Nasal cavity respiratory epithelium epithelial cell of viscerocranial mucosa (primary cell): ENCODE data around the gene FADS6. TPM values are rescaled to one million over a fixed set of nuclear protein-coding genes. Genes with fewer than 3 reads are reported as not detected.

Experiments used
- total RNA-seq: library from RNA; depleted of rRNA; stranded (reverse); fragments of >200 nt; gene quantifications from 2 replicates; pipeline ENCODE4 v1.2.3, GENCODE V29; 2014

Gene FADS6, protein sequence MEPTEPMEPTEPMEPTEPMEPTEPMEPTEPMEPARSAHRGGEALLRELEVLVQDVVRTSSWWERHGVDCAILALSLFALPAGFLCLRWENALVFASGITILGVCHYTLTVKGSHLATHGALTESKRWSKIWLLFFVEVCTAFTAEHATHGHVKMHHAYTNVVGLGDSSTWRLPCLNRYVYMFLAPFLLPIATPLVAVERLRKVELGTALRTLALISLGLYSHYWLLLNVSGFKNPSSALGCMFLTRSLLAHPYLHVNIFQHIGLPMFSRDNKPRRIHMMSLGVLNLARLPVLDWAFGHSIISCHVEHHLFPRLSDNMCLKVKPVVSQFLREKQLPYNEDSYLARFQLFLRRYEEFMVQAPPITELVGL
- 0.21 and 0.34 TPM in 2 replicates for total RNA-seq

DNA sequence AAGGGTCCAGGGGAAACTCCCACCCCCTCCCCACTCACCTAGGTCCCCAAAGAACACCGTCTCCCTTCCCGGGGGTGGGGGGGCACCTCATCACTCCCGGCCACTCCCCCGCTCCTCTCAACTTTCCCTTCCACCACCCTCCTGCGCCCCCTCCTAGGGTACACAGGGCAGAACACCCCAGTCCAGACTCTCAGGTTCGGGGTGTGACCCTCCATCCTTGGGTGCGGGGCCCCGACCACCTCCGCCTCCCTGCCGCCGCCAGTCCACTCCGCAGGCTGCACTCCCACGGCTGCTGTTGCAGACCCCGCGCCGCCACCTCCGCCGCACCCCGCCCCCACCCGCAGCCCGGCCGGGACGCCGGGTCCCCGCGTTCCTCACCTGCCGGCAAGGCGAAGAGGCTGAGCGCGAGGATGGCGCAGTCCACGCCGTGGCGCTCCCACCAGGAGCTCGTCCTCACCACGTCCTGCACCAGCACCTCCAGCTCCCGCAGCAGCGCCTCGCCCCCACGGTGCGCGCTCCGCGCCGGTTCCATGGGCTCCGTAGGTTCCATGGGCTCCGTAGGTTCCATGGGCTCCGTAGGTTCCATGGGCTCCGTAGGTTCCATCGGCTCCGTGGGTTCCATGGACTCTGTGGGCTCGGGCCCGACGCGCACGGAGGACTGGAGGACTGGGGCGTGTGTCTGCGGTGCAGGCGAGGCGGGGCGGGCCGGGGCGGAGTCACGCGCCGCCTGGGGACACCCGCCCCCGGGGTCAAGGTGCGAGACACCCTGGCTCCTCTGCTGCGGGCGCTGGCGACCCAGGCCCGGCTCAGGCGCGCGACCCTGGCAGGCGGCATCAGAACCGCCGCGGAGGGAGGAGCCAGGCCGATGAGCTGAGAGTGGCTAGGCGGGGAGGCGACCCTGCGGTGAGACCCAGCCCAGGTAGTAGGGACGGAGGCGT lies at the start of gene FADS6:
TSS of gene FADS6 (minus strand) at position 660 of the 938 bp plus-strand sequence. CDS start at position 622, 38 bp downstream.

DNA sequence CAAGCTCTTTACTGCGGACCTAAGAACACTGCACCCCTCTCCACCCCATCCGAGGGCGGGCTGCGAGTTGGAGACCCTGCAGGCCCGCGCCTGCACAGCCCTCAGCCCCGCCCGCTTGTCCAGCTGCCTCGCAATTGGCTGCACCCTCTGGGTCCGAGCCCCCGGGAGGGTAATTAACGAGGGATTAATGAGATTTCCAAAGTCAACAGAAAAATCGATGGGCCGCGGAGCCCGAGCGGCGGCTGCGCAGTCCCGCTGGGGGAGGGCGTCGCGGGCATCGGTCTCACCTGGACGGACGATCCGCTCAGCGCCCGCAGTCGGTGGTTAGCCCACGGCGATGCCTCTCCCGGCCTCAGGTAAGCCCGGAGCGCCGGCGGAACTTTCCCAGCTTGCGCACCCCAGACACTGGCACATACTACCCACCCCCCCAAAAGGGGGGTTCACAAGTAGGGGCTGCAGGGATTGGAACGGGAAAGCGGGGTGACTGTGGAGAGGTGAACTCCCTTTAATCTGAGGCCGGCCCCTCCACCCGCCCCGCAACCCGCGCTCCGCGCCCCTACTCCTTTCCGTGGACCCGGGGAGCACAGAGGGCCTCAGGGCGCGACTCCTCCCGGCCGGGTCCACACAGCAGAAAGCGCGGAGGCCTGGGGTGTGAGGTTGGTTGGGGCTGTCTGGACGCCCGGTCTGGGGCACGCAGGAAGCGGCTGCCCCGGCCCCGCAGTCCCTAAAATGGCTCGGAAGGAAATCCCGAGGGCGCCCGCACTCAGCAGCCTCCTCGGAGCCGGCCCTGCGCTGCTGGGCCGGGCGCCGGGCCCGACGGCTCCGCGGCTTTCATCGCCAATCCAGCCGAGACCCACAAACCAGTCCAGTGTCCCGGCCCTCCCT lies 42.4 kb upstream of the FADS6 start, which contains the start of gene OTOP3:
TSS of gene OTOP3 (plus strand) at position 314 of the 885 bp plus-strand sequence. CDS start at position 338, 24 bp downstream.

DNA sequence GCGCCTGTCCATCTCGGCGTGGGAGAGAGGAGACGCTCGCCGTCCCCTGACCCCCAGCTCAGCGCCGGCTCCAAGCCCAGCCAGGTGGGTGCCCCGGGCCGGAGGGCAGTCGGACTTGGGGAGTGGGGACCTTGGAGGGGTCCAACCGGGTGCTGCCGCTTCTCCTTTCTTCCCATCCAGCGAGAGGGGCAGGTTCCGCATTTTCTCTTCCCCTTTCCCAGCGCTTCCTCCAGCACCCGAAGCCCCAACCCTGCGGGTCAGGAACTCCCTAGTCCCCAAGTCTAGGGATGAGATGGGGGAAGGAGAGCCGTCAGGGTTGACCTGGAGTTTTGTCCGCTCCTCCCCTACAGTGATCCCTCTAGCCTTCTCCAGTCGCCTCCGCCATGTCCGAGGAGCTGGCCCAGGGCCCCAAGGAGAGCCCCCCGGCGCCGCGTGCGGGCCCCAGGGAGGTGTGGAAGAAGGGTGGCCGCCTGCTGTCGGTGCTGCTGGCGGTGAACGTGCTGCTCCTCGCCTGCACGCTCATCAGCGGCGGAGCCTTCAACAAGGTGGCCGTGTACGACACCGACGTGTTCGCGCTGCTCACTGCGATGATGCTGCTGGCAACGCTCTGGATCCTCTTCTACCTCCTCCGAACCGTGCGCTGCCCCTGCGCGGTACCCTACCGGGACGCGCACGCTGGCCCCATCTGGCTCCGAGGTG lies 31.0 kb upstream of the FADS6 start, which contains the start of gene OTOP2:
TSS of gene OTOP2 (plus strand) at position 24 of the 699 bp plus-strand sequence. CDS start at position 384, 360 bp downstream.

DNA sequence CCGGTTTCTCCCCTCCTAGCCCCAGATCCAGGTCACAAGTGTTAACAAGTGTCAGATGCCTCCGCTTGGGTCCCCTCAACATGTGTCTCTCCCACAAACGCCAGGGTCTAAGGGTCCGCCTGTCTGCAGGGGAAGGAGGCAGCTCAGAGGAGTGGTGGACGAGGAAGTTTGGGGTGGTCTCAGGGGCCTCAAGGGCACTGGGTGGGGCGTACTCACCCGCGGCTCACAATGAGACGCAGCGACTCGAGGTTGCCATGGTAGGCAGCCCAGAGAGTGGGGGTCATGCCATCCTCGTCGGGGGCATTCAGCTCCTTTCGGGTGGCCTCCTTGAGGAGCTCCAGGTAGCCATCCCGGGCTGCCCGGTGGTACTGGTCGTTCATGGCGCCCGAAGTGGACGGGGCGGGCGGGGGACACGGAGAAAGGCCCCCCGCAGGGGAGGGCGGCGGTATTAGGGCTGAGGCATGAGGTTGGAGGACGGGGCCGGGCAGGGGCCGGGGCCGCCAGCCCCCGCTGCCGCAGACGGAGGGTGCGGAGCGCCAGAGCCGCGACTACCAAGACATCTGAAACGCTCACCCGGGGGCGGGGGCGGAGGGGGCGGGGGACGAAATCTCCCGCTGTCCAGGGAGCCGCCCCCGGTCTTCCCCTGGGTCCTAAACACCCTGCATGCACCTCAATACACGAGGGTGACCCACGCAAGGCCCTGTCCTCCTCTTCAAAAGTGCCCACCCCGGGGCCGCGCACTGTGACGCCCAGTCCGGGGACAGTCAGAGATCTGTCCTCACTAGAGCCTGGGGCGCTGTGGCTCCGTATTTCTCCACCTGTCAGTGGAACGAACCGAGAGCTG lies 29.5 kb upstream of the FADS6 start, which contains the start of gene USH1G:
TSS of gene USH1G (minus strand) at position 562 of the 844 bp plus-strand sequence. CDS start at position 380, 182 bp downstream.

DNA sequence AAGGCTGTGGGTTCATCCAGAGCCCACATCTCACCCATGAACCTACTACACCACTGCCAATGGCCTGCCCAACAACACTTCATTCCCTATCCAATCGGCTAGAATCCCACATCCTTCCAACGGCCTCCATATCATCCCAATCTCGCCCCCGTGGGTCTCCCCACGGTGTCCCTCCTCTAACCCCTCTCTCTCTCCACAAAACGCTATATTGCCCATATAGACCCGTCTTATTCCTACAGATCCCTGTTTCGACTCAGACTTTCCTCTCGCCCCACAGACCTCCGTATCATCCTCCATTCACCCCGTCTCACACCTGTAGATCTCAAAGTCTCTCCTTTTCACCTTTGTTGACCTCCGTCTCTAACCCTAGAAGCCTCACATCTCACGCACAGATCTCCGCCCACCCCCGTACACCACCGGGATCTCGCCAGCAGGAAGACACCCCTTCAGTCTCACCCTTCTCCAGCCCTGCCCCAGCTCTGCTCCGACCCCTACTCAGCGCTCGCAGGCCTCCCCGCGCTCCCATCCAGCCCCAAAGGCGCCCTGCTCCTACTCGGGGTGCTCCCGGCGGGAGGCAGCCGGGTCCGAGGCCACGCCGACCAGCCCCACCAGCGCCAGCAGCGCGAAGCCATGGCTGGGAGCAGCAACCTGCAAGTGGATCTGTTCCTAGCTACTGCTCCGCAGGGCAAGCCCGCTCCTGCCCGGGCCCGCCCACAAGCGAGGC lies 21.0 kb downstream of the FADS6 start, which contains the start of gene FDXR:
TSS of gene FDXR (minus strand) at position 682 of the 724 bp plus-strand sequence. CDS start at position 632, 50 bp downstream.

DNA sequence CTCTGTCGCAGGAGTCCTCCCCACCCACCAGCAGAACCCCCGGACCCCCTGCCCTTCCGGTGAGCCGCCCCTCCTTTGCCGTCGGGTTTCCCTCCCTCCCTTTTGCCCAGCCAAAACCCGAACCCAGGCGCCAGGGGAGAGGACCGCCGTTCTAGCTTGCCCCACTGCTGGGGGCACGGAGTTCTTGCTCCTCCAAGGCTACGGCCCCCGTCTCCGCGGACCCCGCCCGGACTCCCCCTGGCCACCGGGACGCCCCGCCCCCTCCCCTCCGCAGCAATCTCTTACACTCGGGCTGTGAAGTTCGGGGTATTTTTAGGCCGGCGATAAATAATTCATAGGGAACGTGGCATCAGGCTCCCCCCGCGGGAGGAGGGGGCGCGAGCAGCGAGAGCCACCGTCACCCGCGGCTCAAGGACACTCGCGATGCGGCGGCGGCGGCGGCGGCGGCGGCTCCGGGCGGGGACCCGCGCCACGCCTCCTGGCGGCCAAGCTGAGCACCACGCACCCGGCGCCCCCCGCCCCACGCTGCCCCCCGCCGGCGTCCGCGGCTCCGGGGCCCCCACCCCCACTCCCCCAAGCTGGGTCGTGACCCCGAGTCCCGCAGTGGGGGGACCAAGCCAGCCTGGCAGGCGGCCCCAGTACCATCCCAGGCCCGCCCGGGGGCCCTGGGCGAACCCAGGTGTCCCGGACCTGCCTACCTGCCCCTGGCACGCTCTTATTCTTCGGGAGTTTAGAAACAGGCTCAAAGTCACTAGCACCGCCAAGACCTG lies 33.8 kb downstream of the FADS6 start, which contains the start of gene GRIN2C:
TSS of gene GRIN2C (minus strand) at position 427 of the 770 bp plus-strand sequence. CDS start 4,793 bp downstream, outside the sequence.

Other genes starting within 250 kb of the FADS6 start
- gene CD300LF, start 180.7 kb downstream of the FADS6 start, total RNA-seq = not detected in 2 replicates
- 0.28 TPM in 1 of 2 replicates, not detected in the other for gene RAB37, start 156.4 kb downstream of the FADS6 start, total RNA-seq
- gene NHERF1, start 145.0 kb downstream of the FADS6 start, total RNA-seq = 34.5 and 208 TPM in 2 replicates
- 30.1 and 33.3 TPM in 2 replicates for gene NAT9, start 117.3 kb downstream of the FADS6 start, total RNA-seq
- gene GRIN2C, start 33.7 kb downstream of the FADS6 start, total RNA-seq = under 0.01 and 0.14 TPM in 2 replicates
- gene FDXR, start 20.6 kb downstream of the FADS6 start, total RNA-seq = 18.6 and 52.3 TPM in 2 replicates
- 3.3 and 3.4 TPM in 2 replicates for gene USH1G, start 29.6 kb upstream of the FADS6 start, total RNA-seq
- 0.34 TPM in 1 of 2 replicates, not detected in the other for gene OTOP2, start 30.6 kb upstream of the FADS6 start, total RNA-seq
- 0.34 TPM in 1 of 2 replicates, not detected in the other for gene OTOP3, start 42.3 kb upstream of the FADS6 start, total RNA-seq
- 0.71 and 6.8 TPM in 2 replicates for gene HID1, start 79.1 kb upstream of the FADS6 start, total RNA-seq
- gene CDR2L, start 94.0 kb upstream of the FADS6 start, total RNA-seq = 6.2 and 12.5 TPM in 2 replicates
- 20.9 and 26.7 TPM in 2 replicates for gene MRPL58, start 119.0 kb upstream of the FADS6 start, total RNA-seq
- gene ATP5PD, start 153.3 kb upstream of the FADS6 start, total RNA-seq = 159 and 181 TPM in 2 replicates
- 8.5 and 13.8 TPM in 2 replicates for gene KCTD2, start 153.6 kb upstream of the FADS6 start, total RNA-seq
- 19.1 and 20.5 TPM in 2 replicates for gene SLC16A5, start 194.3 kb upstream of the FADS6 start, total RNA-seq
- gene ARMC7, start 216.3 kb upstream of the FADS6 start, total RNA-seq = 2.7 and 4.3 TPM in 2 replicates
- 14.8 and 56.7 TPM in 2 replicates for gene NT5C, start 238.1 kb upstream of the FADS6 start, total RNA-seq